Dermis blood vessel endothelial cell (primary cell): ENCODE results near the gene STRIP1. TPM values are rescaled to one million over a fixed set of nuclear protein-coding genes. Genes with fewer than 3 reads are reported as not detected.

Experiments used
- DNase-seq: peaks from one replicate; pipeline ENCODE4 v3.0.0; 2010
- total RNA-seq: library from RNA; depleted of rRNA; stranded (reverse); fragments of >200 nt; gene quantifications from 2 replicates; pipeline ENCODE4 v1.2.3, GENCODE V29; 2014

The STRIP1 gene
- total RNA-seq, 1 donor from 2014 or later, result 55.1 TPM

DNA sequence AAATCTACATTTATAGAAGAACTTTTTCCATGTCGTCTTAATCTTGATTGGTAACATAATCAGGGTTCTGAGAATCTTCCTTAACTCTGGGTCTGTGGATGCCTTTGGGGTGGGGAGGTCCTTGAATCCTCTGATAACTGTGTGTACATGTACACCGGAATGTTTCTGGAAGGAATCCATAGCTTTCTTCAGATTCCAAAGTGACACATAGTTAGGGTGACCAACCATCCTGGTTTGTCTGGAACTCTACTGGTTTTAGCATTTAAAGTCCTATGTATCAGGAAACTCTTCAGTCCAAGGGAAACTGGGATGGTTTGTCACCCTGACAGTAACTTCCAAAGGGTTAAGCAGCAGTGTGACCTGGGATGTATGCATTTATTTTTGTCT lies 16.8 kb downstream of the STRIP1 start:
- DNase-seq, result no peak

DNA sequence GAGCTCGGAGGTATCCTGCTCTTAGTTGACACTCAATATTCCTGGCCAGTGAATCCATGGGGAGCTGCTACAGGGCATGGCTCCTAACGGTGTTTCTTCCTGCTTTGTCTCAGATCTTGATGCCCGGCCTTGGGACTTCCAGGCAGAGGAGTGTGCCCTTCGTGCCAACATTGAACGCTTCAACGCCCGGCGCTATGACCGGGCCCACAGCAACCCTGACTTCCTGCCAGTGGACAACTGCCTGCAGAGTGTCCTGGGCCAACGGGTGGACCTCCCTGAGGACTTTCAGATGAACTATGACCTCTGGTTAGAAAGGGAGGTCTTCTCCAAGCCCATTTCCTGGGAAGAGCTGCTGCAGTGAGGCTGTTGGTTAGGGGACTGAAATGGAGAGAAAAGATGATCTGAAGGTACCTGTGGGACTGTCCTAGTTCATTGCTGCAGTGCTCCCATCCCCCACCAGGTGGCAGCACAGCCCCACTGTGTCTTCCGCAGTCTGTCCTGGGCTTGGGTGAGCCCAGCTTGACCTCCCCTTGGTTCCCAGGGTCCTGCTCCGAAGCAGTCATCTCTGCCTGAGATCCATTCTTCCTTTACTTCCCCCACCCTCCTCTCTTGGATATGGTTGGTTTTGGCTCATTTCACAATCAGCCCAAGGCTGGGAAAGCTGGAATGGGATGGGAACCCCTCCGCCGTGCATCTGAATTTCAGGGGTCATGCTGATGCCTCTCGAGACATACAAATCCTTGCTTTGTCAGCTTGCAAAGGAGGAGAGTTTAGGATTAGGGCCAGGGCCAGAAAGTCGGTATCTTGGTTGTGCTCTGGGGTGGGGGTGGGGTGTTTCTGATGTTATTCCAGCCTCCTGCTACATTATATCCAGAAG lies 19.4 kb downstream of the STRIP1 start:
- peak; percentile 73 for DNase-seq

- no peak for DNase-seq
These were observed 21.3 kb downstream of the STRIP1 start for GRCh38 chr1:110055493-110056284.

- DNase-seq, result no peak
These were observed 21.9 kb downstream of the STRIP1 start for GRCh38 chr1:110056285-110056683.

- DNase-seq, result no peak
These were observed 22.4 kb downstream of the STRIP1 start for GRCh38 chr1:110056776-110057175.

- DNase-seq, result no peak
These were observed 23.6 kb downstream of the STRIP1 start for GRCh38 chr1:110057963-110058518.

DNA sequence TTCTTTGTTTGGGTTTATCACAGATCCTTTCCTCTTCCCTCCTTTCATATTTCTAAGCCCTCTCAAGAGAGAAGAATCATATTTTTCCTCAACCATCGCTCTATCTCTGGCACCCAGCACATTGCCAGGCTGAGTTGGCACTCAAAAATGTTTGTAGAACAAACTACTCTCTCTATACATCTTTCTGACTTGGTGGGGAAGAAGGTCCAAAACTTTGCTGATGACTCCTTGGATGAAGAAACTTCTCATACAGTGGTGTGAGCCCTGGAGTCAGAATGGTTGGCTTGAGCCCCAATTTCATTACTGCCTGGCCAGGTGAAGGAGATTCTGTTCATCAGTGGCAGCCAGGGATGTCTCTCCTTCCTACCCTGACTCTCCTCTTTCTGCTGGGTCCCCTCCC lies 24.2 kb downstream of the STRIP1 start:
- DNase-seq, result no peak

DNA sequence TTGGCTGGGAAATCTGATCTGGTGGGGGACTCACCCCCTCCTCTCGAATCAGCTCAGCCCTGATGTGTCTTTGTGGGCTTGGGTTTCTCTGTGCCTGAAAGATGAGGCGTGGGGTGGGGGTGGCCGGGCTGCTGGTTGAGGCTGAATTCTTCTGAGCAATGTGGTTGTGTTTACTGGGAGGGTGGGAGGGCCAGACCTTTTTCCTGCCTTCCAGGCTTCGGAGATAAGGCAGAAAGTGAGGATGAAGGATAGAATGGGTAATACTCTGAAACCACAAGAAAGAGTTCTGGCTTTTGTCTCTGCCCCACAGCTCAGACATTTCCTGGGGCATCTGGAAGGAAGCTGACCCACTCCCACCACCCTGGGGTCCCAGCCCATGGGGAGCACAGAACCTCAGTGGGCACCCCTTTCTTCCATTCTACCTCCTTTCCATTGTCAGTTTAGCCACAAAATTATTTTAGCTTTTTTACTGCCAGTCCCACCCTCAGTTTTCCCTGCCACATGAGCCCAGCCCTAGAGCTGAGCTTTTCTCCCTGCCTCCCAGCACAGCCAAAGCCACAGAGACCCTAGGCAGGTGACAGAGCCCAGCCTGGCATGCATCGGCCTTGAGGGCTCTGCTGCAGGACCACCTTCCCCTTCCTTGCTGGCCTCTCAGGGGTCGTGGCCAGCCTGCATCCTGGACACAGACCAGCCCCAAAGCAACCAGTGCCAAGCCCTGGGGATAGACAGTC lies 24.9 kb downstream of the STRIP1 start:
- DNase-seq, result no peak

DNA sequence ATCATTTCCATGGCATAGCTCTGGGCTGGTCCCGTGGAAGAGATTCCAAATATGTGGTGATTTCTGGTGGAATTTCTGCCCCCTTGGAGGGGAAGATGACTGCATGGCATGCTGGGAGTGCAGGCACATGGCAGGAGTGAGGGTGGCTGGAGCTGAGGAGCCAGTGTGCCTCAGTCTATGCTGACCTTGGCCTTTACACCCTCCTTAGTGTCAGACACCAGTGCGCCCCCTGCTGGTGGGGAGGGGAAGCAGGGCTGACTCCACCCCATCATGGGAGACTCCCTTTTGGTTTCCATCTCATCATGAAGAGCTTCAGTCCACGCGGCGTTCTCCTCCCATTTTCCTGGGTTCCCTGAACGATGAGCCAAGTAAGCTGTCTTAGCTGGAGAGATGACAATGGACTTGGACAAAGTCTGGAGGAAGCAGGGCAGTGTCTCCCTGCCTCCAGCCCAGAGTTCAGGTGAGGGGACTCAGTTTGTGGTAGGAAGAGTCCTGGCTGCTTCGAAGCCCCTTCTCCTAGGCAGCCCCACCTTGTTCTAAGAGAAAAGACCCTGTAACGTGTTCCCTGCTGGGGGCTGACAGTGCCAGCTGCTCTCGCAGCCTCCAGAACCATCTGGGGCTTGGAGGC lies 25.7 kb downstream of the STRIP1 start:
- peak; percentile 62 for DNase-seq

GRCh38 chr1:110060662-110061060 lies 26.2 kb downstream of the STRIP1 start:
- DNase-seq, result no peak

- DNase-seq, result no peak
These were observed 26.9 kb downstream of the STRIP1 start for GRCh38 chr1:110061341-110061740.

DNA sequence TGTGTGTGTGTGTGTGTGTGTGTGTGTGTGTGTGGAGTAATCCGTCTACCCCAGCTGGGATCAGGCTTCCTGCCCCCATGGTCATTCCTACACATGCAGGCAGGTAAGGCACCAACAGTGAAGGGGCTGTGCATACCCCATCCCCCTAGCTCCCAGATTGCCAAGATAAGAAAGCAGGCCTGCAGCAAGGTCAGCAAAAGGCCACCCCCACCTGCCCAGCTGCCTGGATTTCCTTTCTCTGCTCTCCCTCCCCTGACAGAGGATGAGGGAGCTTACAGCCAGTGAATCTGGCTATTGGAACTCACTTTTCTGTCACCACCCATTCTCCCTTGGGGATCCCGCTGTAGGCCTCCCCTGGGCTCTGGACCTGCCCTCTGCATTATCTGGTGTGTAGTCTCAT lies 28.2 kb downstream of the STRIP1 start:
- DNase-seq, result no peak

DNA sequence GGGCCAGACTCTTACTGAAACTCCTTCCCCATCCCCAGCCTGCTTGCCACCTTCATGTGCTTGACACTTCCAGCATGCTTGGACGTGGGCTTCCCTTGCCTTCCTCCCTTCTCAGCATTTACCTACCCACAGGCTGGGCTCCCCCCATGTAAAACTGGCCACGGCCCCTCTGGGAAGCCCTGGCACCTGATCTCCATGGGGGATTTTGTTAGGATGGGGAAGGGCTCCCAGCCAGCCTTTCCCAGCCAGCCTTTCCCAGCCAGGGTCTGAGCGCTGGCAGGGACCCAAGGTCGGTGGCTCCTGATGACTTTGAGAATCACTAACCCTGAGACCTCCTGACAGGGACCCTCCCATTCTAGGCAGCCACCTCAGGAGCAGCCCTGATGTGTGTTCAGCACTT lies 29.4 kb downstream of the STRIP1 start:
- DNase-seq, result no peak

DNA sequence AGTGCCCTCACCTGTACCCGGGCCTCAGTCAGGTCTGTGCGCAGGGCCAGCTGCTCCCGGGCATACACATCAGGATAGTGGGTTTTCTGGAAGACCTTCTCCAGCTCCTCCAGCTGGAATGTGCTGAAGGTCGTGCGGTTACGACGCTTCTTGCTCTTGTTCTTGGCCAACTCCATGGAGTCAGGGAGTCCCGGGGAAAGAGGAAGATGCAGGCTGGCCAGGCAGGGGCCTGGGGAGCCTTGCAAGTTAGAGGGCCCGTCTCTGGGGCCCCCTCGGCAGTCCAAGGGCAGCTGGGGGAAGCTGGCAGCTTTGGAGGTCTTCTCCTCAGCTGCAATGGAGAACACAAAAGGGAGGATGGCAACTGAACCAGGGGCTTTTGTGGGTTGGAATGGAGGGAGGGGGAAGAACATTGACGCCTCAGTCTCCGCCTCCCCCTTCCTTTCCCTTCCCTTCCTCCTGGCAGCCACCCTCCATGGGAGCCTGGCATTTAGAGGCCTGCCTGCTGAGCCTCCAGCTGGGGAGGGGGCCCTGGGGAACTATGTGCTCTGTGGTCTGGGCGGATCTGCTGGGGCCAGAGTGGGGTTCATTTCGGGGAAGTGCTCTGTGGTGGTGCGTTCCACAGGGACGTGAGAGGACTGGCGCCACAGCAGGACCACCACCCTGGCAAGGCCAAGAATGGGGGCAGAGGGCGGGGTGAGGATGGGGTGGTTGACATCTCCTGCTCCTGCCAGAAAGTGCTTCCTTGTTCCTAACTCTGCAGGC lies 30.3 kb downstream of the STRIP1 start:
- no peak for DNase-seq

GRCh38 chr1:110065841-110066240 lies 31.4 kb downstream of the STRIP1 start:
- DNase-seq, result no peak

DNA sequence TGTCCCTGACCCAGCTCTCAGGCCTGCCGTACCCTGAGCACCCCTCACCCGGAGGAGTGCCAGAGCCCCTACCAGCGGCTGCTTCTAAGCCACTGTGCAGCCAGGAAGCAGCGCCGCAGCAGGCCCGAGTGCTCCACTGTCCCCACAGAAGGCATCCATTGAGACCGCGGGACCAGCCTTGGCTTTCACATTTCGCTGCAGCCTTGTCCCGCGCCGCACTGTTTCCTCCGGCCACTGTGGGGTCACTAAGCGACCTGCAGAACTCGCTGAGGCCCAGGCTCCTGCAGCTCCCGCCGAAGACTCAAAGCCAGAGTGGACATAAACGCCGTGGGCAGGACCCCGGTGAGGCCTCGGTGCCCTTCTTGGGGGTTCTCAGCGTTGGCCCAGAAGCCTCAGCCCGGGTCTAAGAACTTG lies 33.1 kb downstream of the STRIP1 start:
- DNase-seq, result no peak

DNA sequence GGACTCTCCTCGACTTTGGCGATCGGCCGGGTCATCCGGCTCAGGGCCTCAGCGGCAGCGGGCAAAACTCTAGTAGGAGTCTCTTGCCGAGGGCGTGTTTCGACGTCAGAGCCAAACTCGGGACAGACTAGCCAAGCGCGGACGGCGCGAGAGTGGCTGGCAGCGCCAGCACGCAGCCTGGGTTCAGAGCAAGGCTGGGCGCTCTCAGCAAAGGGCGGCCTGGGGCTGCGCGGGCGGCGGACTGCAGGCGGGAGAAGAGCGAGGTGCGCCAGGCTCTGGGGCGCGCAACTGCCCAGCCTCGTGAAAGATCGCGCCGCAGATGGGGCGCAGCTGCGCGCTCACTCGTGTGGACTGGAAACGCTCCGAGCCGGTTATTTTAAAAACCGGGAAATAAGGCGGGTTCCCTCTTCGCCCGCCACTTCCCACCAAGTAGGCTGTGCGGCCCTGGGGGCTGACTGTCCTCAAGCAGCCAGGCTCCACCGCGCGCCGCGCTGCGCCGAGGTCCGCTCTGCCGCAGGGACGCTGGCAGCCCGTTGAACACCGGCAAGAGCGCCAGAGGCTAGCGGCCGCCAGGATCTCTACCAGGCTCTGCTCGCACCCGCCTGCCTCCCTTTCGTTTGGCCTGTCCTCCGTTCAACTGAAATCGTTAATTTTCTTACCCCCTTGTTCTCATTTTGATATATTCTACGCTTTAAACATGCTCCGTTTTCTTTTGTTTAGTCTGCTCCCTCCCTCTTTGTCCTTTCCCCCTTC lies 33.6 kb downstream of the STRIP1 start:
- DNase-seq, result peak; percentile 23

DNA sequence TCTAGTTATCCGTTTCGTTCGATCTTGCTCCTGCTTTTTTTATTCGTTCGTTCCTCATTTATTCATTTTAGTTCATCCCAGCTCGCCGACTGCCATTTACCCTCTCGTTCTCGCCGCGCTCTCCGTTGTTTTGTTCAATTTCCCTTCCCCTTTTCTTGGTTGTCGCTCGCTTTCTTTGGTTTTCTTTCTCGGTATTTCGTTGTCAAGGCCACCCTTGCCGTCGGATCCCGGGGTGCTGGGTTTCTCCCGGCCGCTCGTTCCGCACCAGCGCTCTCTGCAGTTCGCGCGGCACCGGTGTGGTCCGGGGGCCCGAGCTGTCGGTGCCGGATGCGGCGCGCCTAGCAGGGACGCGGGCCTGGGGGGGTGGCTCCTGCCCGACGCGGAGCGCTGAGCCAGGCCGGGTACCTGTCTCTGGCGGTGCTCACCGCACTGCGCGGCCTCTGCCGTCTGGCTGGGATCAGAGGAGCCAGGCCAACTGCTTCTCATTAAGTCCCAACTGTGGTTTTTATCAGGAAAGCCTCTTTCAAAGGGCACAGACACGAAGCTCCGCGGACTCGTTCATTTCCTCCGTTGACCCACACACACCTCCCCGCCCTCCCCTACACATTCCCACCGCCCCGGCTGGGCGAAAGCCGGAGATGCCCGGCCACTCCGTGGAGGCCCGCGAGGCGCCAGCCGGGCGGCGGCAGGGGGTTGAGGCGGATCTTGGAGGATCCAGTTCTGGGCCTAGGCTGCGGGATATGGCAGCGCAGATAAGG lies 34.4 kb downstream of the STRIP1 start:
- no peak for DNase-seq

- peak; percentile 16 for DNase-seq
These were observed 35.2 kb downstream of the STRIP1 start for GRCh38 chr1:110069404-110070281.
